ENCODE measurements around the gene CNN1.

- TF ChIP-seq RXRA (CRISPR knock-in tag; IDR thresholded peaks at IDR 0.05) (no peak), NFAT5 (CRISPR knock-in tag; IDR thresholded peaks at IDR 0.05) (no peak), ZNF580 (CRISPR knock-in tag; IDR thresholded peaks at IDR 0.05; ENCODE audit: borderline replicate concordance, low read depth) (no peak), ATF3 (CRISPR knock-in tag; IDR thresholded peaks at IDR 0.05) (no peak), ZNF879 (CRISPR knock-in tag; IDR thresholded peaks at IDR 0.05) (no peak), ESRRA (CRISPR knock-in tag; IDR thresholded peaks at IDR 0.05; ENCODE audit: low read depth) (no peak), AHR (CRISPR knock-in tag; IDR thresholded peaks at IDR 0.05) (no peak), ZNF207 (IDR thresholded peaks at IDR 0.05; ENCODE audit: borderline replicate concordance) (no peak), FOXJ3 (CRISPR knock-in tag; IDR thresholded peaks at IDR 0.05; ENCODE audit: borderline replicate concordance) (no peak)
- TF ChIP-seq, protein P1, sequence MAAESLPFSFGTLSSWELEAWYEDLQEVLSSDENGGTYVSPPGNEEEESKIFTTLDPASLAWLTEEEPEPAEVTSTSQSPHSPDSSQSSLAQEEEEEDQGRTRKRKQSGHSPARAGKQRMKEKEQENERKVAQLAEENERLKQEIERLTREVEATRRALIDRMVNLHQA (CRISPR knock-in tag; IDR thresholded peaks at IDR 0.05) = no peak
These were observed 13.1 kb downstream of the CNN1 start for GRCh38 chr19:11551603-11552235.

Measured in HepG2 (cell line).